Heart right ventricle (tissue), 16 donors: Measurements from ENCODE around the gene PTPRJ. TPM values are rescaled to one million over a fixed set of nuclear protein-coding genes. Genes with fewer than 3 reads are reported as not detected.
"Not testable (repeated sequence)": the region's sequence is repeated elsewhere in the genome, so short reads cannot be mapped to it uniquely, and the experiment has no call there.

Experiments used
- ATAC-seq, 8 donors: fragments of 200-7000 bp; cut with Tn5 transposase; one replicate each; pipeline ENCODE4 v1.9.1; 2020; ENCODE audit warnings: mild to moderate bottlenecking in 8 of 8, moderate library complexity in 8 of 8, moderate number of reproducible peaks in 1 of 8
- DNase-seq, 2 donors: peaks; one replicate each; pipeline ENCODE4 v3.0.0-alpha.2; 2020
- H3K27ac ChIP-seq, 10 donors: fragments of 200-600 bp; sonication (generic) in 2 of 10; one replicate each; pipeline versions ENCODE4 v1.5.0 to v1.8.0; 2020 to 2022; ENCODE audit warnings: mild to moderate bottlenecking in 3 of 10
- H3K27me3 ChIP-seq, 7 donors: fragments of 200-600 bp; one replicate each; pipeline ENCODE4 v1.8.0; 2021 to 2022; ENCODE audit warnings: mild to moderate bottlenecking in 2 of 7
- H3K36me3 ChIP-seq, 9 donors: fragments of 200-600 bp; sonication (generic) in 1 of 9; one replicate each; pipeline versions ENCODE4 v1.5.0 to v1.8.0; 2020 to 2022; ENCODE audit warnings: mild to moderate bottlenecking in 2 of 9
- H3K4me1 ChIP-seq, 9 donors: fragments of 200-600 bp; sonication (generic) in 1 of 9; one replicate each; pipeline versions ENCODE4 v1.5.0 to v1.8.0; 2020 to 2022; ENCODE audit warnings: mild to moderate bottlenecking in 4 of 9
- H3K4me3 ChIP-seq, 10 donors: fragments of 200-600 bp; sonication (generic) in 2 of 10; one replicate each; pipeline versions ENCODE4 v1.5.0 to v1.8.0; 2020 to 2022; ENCODE audit warnings: mild to moderate bottlenecking in 7 of 10, moderate library complexity in 2 of 10
- H3K9me3 ChIP-seq, 11 donors: fragments of 200-600 bp in 10 of 11; sonication (generic) in 2 of 11; one replicate each; pipeline versions ENCODE4 v1.5.0 to v1.8.0; 2013 to 2022; ENCODE audit warnings: mild to moderate bottlenecking in 2 of 11, control low read depth in 1 of 11, moderate library complexity in 1 of 11
- CTCF ChIP-seq, 9 donors: fragments of 200-600 bp; sonication (generic) in 2 of 9; IDR thresholded peaks; one replicate each; pipeline versions ENCODE4 v1.5.0 to v1.8.0; 2021 to 2022; ENCODE audit warnings: antibody characterized with exemption in 9 of 9, mild to moderate bottlenecking in 5 of 9, moderate library complexity in 1 of 9
- WGBS, 2 donors: extraction: QIAGEN DNeasy Blood & Tissue Kit; methylation state at CpG; one replicate each; pipeline ENCODE4 v1.1.7; 2013; ENCODE audit warnings: inconsistent platforms in 1 of 2; 5-methylcytosine and 5-hydroxymethylcytosine counted together
- intact Hi-C, 10 donors: fragments of 100-400 bp; cut with DNase I; formaldehyde crosslinking; loops; one replicate each; pipeline versions ENCODE4 v1.11.1 to v1.14.2; 2022
- polyA plus RNA-seq, 2 donors: library from polyadenylated mRNA; stranded (reverse); fragments of 200-250 nt; gene quantifications; one replicate each; pipeline ENCODE4 v1.2.3, GENCODE V29; 2013
- total RNA-seq, 10 donors: library from RNA; stranded (reverse); fragmentation: NEBNext Ultra II Directional in 3 of 10; extraction: Animal tissue kit (Norgen Biotek cat#: 25700) in 3 of 10; gene quantifications; one replicate each; pipeline versions ENCODE4 v1.2.1 to v1.2.4, GENCODE V29; 2021 to 2023
- donor health status: Arrhythmogenic right ventricular cardiomyopathy.
- donor health status: ischemic (EF 13 %, LVEDD 7.1; RV severe dilation, severe dysfunction).
- donor health status: healthy with polysubstance abuse.
- donor health status: DM: no; HTN: yes; CAD: no.
- donor health status: DM: no; HTN: no; CAD: no.
- donor health status: ischemic (EF 25% LVEDD 6.9; RV normal size, moderate dysfunction).
- donor health status: ischemic (EF 25% LVEDD 5.7; RV mildly dilated, moderate dysfunction).
- donor health status: healthy.
- donor health status: DM: yes; HTN: yes; CAD: no.
- donor health status: Ischemic cardiomyopathy.
- donor health status: ischemic (EF 35%, LVEDD 5.7; RV mildly dilated, moderate dysfunction).
- donor health status: nonischemic (EF 11% LVEDD 7.7; RV severe dilation, severe dysfunction).
- donor health status: DM: yes; HTN: yes; CAD: no.
- donor health status: PGD.
- donor health status: ischemic (EF 29% LVEDD 5.4; RV normal size, mild dysfunction).
- donor health status: nonischemic (EF 23%, LVEDD 6.1; RV moderate dilation, normal function).

The PTPRJ gene
- total and polyA plus RNA-seq, 12 donors, result 0.78 to 22.9 (median 6.7) TPM

- no peaks in the 10 kb centered on the region for H3K27me3 ChIP-seq
- peak in 6 of 8 donors; percentile 31 to 76 (median 54) for ATAC-seq
- no peaks in the 10 kb centered on the region for H3K9me3 ChIP-seq
- TF ChIP-seq CTCF (IDR thresholded peaks at IDR 0.05), result no peak
- WGBS, 2 donors, result 81 to 85% methylated on average over 22 of the region's 22 CpGs
- H3K27ac ChIP-seq, result peak overlapping the region in 1 of 10 donors; percentile 1
- H3K4me1 ChIP-seq, result no peaks in the 10 kb centered on the region
- peaks cover 0 to 95% (median 3%) of the 10 kb centered on the region in 9 donors for H3K36me3 ChIP-seq
- peak in 1 of 2 donors; percentile 25 for DNase-seq
- intact Hi-C loops, result no loop called here
- no peak overlapping the region for H3K4me3 ChIP-seq
Observed at GRCh38 chr11:48127521-48128183, 147.3 kb downstream of the PTPRJ start.

GRCh38 chr11:48129697-48130395 lies 149.5 kb downstream of the PTPRJ start:
- Histone ChIP-seq H3K4me3 (no peak overlapping the region), H3K36me3 (peaks cover 0 to 80% (median 3%) of the 10 kb centered on the region in 9 donors), H3K4me1 (no peaks in the 10 kb centered on the region), H3K9me3 (no peaks in the 10 kb centered on the region), H3K27me3 (no peaks in the 10 kb centered on the region), H3K27ac (no peak overlapping the region)
- WGBS, 2 donors, result 85 to 88% methylated on average over 6 of the region's 6 CpGs
- intact Hi-C loops, result no loop called here
- ATAC-seq (peak in 1 of 8 donors; percentile 50), DNase-seq (no peak)
- TF ChIP-seq CTCF (IDR thresholded peaks at IDR 0.05), result no peak

- Histone ChIP-seq H3K9me3 (no peaks in the 10 kb centered on the region), H3K36me3 (peaks cover 0 to 78% (median 0%) of the 10 kb centered on the region in 9 donors), H3K4me3 (no peak overlapping the region), H3K4me1 (no peaks in the 10 kb centered on the region), H3K27me3 (no peaks in the 10 kb centered on the region), H3K27ac (no peak overlapping the region)
- intact Hi-C loops, result no loop called here
- ATAC-seq (no peak), DNase-seq (no peak)
- 90 to 93% methylated on average over 10 of the region's 10 CpGs for WGBS, 2 donors
- TF ChIP-seq CTCF (IDR thresholded peaks at IDR 0.05), result no peak
Observed at GRCh38 chr11:48134221-48134922, 154.0 kb downstream of the PTPRJ start.

- Histone ChIP-seq H3K36me3 (peaks cover 0 to 80% (median 0%) of the 10 kb centered on the region in 9 donors), H3K4me3 (no peak overlapping the region), H3K9me3 (no peaks in the 10 kb centered on the region), H3K27me3 (no peaks in the 10 kb centered on the region), H3K4me1 (peaks cover 0 to 12% (median 0%) of the 10 kb centered on the region in 9 donors), H3K27ac (no peak overlapping the region)
- intact Hi-C loops, result no loop called here
- no peak for TF ChIP-seq CTCF (IDR thresholded peaks at IDR 0.05)
- ATAC-seq, result no peak
- DNase-seq, result no peak
Observed at GRCh38 chr11:48138222-48138621, 157.9 kb downstream of the PTPRJ start.

GRCh38 chr11:48139896-48140295 lies 159.5 kb downstream of the PTPRJ start:
- peaks cover 0 to 87% (median 0%) of the 10 kb centered on the region in 9 donors for H3K36me3 ChIP-seq
- H3K4me3 ChIP-seq, DNase-seq, H3K27ac ChIP-seq, H3K9me3 ChIP-seq, intact Hi-C loops, ATAC-seq, H3K27me3 ChIP-seq: not testable (repeated sequence)
- WGBS, 2 donors, result 95 to 96% methylated on average over 3 of the region's 3 CpGs
- peaks cover 0 to 12% (median 0%) of the 10 kb centered on the region in 9 donors for H3K4me1 ChIP-seq
